Limb (tissue), 2 donors: ENCODE results near the gene PPP1R17.

Experiments
- DNase-seq, 2 donors: peaks; one replicate each; pipeline ENCODE4 v3.0.0-alpha.2; 2016; ENCODE audit errors: extremely low spot score in 2 of 2

The PPP1R17 gene

DNA sequence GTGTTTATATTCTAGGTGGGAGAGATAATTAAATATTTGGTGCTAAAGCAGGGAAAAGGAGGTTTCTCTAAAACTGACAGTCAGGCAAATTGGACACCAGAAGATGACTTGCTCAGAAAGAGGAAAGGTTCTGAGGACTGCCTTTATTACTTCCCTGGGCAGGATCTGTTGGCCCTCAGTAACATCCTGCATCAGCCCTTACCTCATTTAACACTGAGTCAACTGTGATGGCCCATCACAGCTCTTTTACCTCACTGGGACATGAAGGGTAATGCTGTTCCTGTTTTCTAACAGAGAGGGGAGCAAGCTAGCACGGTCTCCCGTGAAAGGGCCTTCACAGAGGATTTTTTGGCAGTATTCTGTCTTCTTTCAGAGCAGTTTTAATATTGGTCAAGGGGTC, 12.0 kb downstream of the PPP1R17 start:
- no peak for DNase-seq

DNA sequence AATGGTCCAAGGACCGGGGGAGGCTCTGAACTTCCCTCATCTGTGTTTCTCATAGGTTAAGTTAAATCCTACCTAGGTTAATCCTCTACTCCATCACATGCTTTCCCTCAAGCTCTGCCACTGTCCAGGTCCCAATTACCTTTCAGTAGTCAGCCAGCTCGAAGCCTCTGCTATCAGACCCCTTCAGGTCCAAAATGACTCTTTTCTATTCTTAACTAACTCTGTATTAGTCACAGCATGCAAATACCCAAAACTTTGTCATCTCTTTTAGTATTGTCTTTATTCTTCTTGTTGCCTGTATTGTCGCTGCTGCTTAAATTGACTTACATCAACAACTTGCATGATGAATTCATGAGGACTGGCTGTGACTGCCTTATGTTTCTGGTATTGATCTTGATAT, 15.3 kb downstream of the PPP1R17 start:
- no peak for DNase-seq

DNA sequence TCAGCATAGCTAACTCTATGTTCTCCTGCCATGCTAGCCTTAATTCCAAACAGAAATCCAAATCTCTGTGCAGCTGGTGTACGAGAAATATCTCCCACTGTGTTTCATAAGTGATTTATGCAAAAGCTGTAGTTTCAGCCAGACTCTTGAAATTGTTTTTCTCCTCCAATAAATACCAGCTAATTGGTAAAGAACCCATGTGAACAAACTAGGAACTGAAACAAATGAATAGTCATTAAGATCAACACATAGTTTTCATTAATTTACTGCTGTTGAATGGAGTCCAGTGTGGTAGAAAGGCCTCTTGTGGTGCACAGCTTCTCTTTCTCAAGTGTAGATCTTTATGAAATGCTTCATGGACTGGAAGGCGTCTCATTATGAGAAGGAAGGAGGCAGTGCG, 18.4 kb downstream of the PPP1R17 start:
- no peak for DNase-seq

DNA sequence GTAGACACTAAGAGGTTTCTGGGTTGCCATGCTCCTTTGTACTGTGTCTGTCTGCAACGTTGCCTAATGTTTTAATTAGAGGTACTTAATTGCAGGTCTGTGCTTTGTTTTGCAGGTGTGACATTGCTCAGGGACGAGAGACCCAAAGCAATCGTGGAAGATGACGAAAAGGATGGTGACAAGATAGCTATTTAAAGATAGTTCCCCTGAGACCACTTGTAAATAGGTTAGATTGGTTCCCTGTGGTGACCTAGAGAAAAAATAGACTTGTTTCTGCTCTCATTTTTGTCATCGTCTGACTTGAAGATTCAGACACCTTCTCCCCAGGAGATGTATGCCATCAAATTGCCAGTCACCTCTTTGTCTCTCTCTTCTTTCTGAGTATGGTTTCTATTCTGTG, 20.1 kb downstream of the PPP1R17 start:
- no peak for DNase-seq

DNA sequence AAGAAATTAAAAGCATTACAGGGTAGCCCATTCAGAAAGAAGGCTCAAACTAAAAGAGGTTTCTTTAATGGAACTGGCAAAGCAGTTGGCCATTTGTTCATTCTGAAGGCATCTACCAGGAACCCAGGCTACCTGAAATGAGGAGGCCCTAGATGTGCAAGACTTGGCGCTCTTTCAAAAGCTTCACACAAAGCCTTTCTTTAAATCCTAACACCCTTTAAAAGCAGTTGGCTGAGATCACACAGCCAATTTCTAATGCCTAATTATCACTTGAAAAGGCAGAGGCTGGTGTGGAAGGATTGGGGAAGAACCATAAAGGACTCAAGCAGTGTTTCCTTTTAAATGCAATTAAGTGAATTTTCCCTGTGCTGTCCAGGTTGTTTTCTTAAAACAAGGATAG, 23.2 kb downstream of the PPP1R17 start:
- DNase-seq, result no peak

DNA sequence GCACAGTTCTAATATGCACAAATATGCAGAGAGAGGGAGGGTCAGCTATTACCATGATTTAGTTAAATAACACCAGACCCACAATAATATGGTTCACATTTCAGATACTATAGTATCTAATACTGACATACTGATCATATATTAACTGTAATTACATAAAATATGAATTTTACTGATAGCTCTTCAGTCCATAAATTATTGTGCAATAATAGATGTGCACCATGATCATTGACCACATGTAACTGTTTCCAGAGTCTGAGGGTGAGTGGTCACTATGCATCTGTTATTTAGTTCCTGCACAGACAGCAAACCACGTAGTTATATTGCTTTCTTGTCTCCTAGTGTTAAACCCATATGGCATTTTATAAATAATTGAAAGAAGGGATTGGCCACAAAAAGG, 29.3 kb downstream of the PPP1R17 start:
- no peak for DNase-seq

DNA sequence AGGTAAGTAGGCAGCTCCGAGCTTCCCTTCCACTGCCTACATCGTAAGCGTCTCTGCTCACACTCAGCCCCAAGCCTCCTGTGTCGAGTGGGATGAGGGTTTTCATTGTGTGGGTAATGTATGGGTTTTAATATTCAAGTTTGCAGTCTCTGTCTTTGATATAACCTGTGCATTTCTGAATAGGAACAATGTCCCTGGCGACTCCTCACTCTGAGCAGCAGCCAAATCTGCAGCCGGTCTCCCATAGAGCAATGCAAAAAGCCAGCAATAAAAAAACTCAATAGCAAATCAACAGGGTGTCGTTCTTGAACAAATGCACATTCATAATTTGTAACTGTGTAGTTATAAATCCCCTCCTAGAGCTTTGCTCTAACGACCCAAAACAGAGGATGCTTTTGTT, 33.4 kb downstream of the PPP1R17 start:
- no peak for DNase-seq

DNA sequence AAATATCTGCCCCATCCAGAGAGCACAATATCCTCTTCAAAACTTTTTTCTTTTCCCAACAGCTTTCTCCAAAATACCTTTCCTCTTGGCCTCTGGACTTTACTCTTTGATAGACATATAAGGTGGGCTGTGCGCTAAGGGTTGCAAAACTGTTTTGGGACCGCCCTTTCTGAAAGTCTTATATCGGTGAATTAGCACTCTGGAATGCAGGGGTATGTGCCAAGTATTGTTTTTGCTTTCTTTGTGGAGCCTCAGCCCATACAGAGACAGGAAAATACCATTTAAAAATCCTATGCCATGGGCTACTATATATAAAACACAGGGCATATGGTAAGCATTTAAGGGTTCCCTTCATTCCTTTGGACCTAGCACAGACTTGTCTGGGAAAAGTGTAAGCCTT, 37.7 kb downstream of the PPP1R17 start:
- no peak for DNase-seq

DNA sequence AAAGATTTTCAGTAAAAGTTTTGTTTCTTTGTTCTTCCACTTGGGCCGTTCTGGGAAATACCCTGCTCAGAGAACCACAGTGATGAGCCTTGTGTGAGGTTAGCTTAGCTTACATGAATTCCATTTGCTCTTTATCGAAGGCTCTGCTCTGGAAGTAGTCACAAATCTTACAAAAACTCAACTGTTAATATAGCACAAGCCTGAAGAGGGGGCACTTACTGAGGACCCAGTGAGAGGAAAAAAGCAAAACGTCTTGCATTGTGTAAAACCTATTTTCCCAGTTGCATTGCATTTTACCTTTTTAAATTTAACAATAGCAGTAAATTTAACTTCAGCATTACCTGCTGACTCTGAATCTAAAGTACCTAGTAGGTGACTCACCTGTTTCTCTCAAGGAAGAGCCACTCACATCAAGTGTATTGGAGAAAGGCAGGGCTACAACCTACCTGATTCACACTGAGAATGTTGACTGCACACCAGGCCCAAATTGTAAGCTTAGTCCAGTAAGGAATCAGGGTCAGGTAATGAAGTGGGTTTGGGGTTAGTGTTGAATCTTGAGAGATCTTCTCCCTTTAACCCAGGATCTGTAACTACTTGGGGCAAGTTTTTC, 42.3 kb downstream of the PPP1R17 start:
- no peak for DNase-seq

DNA sequence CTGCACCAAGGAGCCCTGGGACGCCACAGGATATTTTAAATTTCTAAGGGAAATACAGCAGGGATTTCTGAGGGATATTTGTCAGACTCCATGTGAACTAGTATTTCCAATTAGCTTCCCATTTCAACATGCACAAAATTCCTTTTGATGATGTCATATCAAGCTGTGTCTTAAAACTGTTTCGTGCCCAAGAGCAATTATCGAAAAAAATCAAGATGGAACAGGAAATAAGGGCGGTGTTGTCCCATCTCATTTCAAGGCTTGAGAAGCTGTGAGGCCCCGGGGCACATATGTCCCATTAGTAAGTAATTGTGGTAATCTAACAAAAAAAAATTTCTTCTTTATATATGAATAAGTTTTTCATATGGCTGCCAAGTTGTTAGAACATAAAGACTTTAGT, 47.4 kb downstream of the PPP1R17 start:
- DNase-seq, result no peak

DNA sequence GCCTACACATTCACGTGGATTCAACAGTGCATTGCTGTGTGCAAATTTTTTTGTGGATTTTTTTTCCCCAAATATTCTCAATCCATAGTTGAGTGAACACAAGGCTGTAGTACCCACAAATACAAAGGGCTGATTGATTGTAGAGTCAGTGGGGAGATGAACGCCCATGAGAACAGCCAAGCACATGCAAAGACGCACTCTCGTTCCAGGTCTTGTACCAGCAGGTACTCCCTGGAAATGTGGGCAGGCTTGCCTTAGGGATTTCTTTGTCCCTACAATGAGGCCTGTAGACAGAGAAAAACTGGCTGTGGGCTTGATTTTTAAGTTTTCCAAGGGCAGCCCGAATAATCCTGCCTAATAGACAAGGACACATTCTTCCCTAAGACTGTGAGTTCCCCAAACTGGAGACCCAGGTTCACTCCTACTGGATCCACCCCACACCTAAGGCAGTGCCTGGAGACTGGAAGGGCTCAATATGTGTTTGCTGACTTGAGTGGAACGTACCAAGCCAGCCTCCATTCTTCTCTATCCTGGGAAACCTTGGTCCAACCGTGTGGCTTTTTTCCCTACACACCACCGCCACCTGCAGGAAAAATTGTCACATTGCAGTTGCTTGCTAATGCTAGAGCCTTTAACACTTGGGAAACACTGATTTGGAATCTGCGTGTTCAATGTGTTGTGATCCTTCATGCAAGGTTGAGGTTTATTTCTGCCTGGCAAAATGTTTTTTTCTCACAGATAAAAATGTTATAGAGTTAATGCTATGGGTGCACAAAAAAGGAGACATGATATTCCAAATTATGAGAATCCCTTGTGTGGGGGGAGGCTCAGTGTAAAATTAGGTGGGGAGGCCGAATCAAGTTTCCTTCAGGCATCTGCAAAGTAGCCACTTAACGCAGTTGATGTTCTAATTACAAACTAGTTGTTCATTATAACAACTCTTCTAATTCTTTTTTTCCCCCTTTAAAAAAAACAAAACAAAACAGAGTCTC, 49.3 kb downstream of the PPP1R17 start:
- peak; percentile 52 to 82 for DNase-seq

DNA sequence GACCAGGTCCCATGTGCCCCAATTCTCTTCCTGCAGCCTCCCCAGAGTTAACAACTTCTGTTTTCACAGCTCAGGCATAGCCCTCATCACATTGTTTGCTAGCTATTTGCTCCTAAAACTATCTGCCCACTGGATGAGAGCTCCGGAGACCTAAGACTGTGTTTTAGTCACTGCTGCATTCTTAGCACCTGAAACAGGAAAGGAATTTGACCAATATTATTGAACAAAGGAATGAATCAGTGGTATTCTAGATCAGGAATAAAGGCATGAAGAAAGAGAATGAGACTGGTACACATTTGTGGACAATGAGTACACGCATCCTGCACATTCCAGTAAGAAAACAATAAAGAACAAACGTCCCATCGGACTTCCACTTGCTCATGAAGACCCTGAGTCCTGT, 54.8 kb downstream of the PPP1R17 start:
- no peak for DNase-seq

DNA sequence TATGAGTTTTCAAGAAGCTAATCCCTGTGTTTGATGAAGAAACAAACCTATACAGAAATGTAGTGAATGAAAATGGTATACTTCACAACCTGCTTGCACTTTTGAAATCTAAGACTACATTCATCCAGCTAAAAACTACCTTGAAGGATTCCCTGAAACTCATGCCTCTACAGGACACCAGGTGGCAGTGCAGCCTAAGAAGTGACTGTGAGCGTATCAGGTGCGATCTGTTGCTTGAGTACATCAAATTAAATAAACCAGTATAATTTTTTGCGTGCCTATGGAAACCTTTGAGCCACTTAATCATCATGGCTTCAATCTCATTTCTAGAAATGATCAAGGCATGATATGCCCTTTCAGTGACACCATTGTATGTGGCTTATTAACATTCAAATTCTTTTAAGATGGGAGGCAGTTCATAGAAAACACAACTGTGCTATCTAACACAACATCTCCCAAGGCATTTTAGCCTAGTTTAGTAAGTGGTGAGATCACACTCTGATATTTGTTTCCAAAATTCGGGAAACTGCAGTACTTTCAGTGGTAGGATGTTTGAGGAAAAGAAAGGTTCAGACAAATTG, 57.4 kb downstream of the PPP1R17 start:
- DNase-seq, result peak; percentile 69 to 78

DNA sequence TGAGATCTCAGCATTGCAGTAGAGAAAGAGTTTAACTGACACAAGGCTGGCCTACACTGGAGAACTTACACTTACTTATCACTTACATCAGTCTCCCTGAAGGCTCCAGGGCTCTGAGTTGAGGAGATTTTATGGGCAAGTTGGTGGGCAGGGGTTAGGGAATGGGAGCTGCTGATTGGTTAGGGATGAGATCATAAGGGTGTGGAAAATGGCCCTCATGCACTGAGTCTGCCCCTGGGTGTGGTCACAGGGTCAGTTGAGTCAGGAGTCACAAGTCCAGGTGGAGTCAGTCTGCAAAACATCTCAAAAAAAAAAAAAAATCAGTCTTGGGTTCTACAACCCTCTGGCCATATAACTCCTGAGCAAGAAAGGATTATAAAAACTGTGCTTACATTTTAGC, 60.5 kb downstream of the PPP1R17 start:
- no peak for DNase-seq

DNA sequence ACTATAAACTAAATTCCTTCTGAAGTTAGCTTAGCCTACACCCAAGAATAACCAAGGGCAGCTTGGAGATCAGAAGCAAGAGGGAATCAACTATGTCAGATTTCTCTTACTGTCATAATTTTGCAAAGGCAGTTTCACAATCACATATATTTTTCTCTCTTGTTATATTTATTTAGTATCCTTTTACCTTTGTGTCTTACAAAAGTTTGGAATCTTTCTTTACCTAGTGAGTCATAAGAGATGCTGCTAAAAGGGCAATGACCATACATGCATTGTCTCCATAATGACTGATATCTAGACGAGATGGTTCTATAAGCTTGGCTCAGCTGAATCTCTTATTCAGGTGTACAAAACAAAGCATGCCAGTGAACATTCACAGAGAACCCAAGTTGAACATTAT, 61.1 kb downstream of the PPP1R17 start:
- no peak for DNase-seq

DNA sequence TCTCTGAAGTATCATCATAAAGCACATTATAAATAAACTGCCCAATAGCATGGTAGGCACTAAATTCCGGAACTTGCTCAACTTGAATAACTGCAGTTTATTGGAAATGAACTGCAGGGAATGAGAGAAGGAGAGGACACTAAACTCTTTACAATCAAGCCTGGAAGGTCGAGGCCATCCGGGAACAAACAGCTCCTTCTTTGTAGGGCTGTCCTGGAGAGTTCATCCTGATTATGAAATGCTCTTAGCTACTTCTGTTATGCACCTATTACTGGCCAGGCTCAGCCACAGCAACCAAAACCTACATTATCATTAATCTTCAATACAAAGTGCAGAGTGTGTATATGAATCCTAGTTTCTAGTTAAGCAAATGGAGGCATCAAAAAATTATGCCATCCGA, 64.7 kb downstream of the PPP1R17 start:
- DNase-seq, result no peak
